ENCODE results near the gene MAP3K12. TPM values are rescaled to one million over a fixed set of nuclear protein-coding genes. Genes with fewer than 3 reads are reported as not detected.

MAP3K12 gene
- total and polyA plus RNA-seq, 10 of the 15 experiments (the other 5 are each of a cell fraction or from before 2014, with no cell fraction given), result 0.45 to 14.9 (median 6.9) TPM

DNA sequence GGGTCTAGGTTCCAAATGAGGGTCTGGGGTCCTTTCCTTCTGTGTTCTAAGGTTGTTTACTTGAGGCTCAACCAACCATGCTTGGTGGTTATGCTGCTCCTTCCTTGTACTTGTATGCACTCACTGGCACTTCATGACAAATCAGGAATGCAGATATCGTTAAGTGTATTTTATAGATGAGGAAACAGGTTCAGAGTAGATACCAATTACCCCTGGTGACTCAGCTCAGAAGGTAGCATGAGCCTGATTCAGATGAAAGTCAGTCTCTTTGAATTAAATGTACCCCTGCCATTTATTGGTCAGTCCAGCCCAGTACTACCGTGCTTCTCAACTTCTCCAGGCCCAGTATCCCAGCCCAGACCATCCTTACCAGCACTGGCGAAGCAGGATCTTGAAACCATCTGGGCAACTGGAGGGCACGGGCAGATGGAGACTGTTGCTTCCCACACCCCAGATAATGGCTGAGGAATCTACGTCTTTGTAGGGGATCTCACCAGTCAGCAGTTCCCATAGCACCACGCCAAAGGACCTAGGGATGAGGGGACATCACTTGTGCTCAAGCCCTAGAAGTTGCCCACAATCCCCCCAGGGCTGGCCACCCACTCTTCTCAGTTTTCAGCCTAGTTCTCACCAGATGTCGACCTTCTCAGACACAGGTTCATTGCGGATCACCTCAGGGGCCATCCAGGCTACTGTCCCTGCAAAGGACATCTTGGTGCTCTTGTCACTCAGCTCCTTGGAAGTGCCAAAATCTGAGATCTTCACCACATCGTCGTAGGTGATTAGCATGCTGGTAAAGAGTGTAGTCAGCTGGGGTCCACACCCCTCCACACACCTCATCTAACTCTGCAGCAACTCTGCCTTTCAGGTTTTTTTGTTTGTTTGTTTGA lies 14.3 kb downstream of the MAP3K12 start:
- CTCF ChIA-PET, result no interaction called here
- in situ Hi-C loops (cut with MboI), result no loop called here
- FAIRE-seq (no peak), DNase-seq (ENCODE audit: low read depth, low spot score) (no peak), ATAC-seq (no peak)
- Histone ChIP-seq H3K9me3 (replicated peaks; ENCODE audit: control insufficient read depth, insufficient read depth, low read length) (no peaks in the 10 kb centered on the region), H3K4me3 (no peak overlapping the region), H3K4me2 (ENCODE audit: control insufficient read depth, insufficient read depth) (no peak overlapping the region), H3K36me3 (ENCODE audit: control insufficient read depth in 2 of 2, insufficient read depth in 2 of 2, low read length in 1 of 2) (peaks cover 28 to 44% of the 10 kb centered on the region in 2 experiments), H3K27ac (ENCODE audit: control insufficient read depth, insufficient read depth) (no peak overlapping the region), H3K4me1 (ENCODE audit: control insufficient read depth, insufficient read depth, low read length) (no peaks in the 10 kb centered on the region), H3K79me2 (ENCODE audit: control insufficient read depth, insufficient read depth, low read length) (no peaks in the 10 kb centered on the region), H3K27me3 (replicated peaks in 1 of 2; ENCODE audit: control insufficient read depth in 2 of 2, insufficient read depth in 2 of 2, low read length in 1 of 2) (no peaks in the 10 kb centered on the region), H2AFZ (ENCODE audit: control insufficient read depth, low read depth, low read length) (no peak overlapping the region), H3K9ac (ENCODE audit: control insufficient read depth, insufficient read depth, low read length) (no peak overlapping the region), H4K20me1 (ENCODE audit: control insufficient read depth, insufficient read depth) (no peaks in the 10 kb centered on the region)
- RAD21 ChIA-PET (ENCODE audit: unreplicated experiment), result no interaction called here
- WGBS (ENCODE audit: insufficient coverage, insufficient replicate concordance, low lambda C conversion rate, missing lambda C conversion rate), result 91% methylated on average over 10 of the region's 10 CpGs
- SMC1A ChIA-PET (ENCODE audit: uncharacterized antibody, unreplicated experiment), result no interaction called here
- no TSS peak for BruUV-seq (replicated peaks)
- TF ChIP-seq POLR2A (IDR thresholded peaks at IDR 0.05; ENCODE audit: low read depth, low read length), result peak; percentile 71
- TF ChIP-seq, protein P1, sequence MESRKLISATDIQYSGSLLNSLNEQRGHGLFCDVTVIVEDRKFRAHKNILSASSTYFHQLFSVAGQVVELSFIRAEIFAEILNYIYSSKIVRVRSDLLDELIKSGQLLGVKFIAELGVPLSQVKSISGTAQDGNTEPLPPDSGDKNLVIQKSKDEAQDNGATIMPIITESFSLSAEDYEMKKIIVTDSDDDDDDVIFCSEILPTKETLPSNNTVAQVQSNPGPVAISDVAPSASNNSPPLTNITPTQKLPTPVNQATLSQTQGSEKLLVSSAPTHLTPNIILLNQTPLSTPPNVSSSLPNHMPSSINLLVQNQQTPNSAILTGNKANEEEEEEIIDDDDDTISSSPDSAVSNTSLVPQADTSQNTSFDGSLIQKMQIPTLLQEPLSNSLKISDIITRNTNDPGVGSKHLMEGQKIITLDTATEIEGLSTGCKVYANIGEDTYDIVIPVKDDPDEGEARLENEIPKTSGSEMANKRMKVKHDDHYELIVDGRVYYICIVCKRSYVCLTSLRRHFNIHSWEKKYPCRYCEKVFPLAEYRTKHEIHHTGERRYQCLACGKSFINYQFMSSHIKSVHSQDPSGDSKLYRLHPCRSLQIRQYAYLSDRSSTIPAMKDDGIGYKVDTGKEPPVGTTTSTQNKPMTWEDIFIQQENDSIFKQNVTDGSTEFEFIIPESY (IDR thresholded peaks at IDR 0.05), result no peak
- peak; percentile 4; the same call in 1 of the 2 replicates for TF ChIP-seq PML (IDR thresholded peaks at IDR 0.05; ENCODE audit: low read length)
- TF ChIP-seq, protein P2, sequence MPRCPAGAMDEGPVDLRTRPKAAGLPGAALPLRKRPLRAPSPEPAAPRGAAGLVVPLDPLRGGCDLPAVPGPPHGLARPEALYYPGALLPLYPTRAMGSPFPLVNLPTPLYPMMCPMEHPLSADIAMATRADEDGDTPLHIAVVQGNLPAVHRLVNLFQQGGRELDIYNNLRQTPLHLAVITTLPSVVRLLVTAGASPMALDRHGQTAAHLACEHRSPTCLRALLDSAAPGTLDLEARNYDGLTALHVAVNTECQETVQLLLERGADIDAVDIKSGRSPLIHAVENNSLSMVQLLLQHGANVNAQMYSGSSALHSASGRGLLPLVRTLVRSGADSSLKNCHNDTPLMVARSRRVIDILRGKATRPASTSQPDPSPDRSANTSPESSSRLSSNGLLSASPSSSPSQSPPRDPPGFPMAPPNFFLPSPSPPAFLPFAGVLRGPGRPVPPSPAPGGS (IDR thresholded peaks at IDR 0.05; ENCODE audit: borderline replicate concordance, insufficient read depth, low read depth, low read length, poor library complexity, severe bottlenecking), result peak; percentile 2
- no peak for TF ChIP-seq ZNF274 (IDR thresholded peaks at IDR 0.05; ENCODE audit: insufficient read depth, insufficient read length)
- TF ChIP-seq, protein P3, sequence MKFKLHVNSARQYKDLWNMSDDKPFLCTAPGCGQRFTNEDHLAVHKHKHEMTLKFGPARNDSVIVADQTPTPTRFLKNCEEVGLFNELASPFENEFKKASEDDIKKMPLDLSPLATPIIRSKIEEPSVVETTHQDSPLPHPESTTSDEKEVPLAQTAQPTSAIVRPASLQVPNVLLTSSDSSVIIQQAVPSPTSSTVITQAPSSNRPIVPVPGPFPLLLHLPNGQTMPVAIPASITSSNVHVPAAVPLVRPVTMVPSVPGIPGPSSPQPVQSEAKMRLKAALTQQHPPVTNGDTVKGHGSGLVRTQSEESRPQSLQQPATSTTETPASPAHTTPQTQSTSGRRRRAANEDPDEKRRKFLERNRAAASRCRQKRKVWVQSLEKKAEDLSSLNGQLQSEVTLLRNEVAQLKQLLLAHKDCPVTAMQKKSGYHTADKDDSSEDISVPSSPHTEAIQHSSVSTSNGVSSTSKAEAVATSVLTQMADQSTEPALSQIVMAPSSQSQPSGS (IDR thresholded peaks at IDR 0.05; ENCODE audit: low read length), result 0 out of 2 replicates have a peak, but pooled peaks have one; percentile 4
- POLR2A ChIA-PET, result no interaction called here
- intact Hi-C loops (cut with micrococcal nuclease; ENCODE audit: unreplicated experiment), result no loop called here
